HPDE6-E6E7 (cell line): Measurements from ENCODE around the gene THEM5.
"Not testable (repeated sequence)": the region's sequence is repeated elsewhere in the genome, so short reads cannot be mapped to it uniquely, and the experiment has no call there.

Experiments
- DNase-seq: peaks from one replicate; pipeline ENCODE4 v3.0.0; 2011; ENCODE audit warnings: missing footprints; ENCODE audit errors: extremely low spot score

Gene THEM5

GRCh38 chr1:151867765-151868411, 14.4 kb upstream of the THEM5 start:
- no peak for DNase-seq

DNA sequence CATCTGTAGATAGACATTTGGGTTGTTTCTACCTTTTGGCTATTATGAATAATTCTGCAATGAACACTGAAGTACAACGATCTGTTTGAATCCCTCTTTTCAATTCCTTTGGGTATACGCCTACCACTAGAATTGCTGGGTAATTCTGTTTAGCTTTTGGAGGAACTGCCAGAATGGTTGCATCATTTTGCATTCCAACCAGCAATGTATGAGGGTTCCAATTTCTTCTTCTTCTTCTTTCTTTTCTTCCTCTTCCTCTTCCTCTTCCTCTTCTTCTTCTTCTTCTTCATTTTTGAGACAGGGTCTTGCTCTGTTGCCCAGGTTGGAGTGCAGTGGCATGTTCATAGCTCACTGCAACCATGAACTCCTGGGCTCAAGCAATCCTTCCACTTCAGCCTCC, 13.8 kb upstream of the THEM5 start:
- DNase-seq, result no peak

GRCh38 chr1:151864411-151864810, 10.9 kb upstream of the THEM5 start:
- no peak for DNase-seq

DNA sequence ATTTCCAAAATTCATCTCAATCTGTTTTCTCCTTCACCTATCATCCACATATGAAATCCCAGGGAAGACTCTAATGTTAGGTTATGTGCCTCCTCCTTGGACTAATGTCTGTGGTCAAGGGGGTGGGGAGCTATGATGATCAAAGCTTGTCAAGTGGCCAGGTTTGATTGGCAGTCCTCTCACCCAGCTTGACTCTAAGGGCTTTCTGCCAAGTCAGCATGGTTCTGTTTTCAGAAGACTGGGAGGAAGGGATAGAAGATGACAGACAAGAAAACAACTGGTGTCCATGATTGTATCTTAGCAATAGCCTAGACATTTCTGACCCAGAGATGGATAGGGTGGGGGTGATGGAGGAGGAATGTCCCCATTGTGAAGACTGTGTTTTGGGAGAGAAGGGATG, 9.1 kb upstream of the THEM5 start:
- DNase-seq, result no peak

GRCh38 chr1:151860504-151861187, 7.1 kb upstream of the THEM5 start:
- DNase-seq, result no peak

GRCh38 chr1:151859891-151860293, 6.4 kb upstream of the THEM5 start:
- no peak for DNase-seq

GRCh38 chr1:151858886-151859665, 5.6 kb upstream of the THEM5 start:
- no peak for DNase-seq

DNA sequence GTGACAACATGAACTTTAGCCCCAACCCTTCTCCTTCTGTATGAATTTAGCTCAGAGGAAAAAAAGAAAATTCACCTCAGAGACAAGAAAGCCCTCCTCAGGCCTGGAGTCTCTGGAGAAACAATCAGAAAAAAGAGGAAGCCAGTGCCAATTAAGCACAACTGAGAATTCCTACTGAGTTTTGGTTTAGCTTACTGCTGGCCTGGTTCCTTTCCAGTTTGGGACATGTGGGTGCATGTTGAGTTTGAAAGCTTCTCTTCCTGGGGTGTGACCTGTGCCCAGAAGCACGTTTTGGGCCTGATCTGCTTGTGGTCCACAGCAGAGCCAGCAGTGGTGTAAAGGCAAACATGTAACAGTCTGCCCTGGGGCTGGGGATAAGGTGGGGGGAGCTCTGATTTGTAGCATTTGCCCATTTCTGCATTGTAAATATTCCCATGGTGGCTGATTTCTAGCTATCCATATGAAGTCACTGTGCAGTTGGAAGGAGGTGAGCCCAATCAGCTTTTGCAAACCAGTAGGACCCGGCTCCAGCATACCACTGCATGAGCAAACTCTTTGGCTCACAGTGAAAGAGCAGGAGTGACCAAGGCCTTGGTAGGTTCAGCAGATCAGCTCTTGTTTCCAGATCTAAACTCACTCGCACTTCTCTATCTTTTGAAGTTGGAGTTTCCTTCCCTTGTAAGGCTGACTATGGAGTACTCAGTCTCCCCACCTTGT, 4.7 kb upstream of the THEM5 start:
- no peak for DNase-seq

DNA sequence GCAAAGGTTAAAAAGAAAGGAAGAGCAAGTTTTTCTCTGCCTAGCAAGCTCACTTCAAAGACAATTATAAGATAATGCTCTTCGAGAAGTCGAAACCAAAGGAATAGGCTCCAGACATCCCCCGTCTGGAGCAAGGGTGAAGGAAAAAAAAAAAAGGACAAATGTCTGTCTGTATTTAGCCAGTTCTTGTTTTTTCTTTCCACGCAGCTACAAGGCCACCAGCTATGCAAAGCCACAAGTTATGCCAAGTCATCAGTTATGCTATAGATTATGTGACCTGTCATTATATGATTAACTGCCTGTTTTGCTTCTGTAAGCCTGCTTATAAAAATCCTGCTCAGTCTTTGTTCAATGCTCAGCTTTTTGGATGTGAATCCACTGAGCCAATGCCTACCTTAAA, 2.4 kb upstream of the THEM5 start:
- DNase-seq, result no peak

DNA sequence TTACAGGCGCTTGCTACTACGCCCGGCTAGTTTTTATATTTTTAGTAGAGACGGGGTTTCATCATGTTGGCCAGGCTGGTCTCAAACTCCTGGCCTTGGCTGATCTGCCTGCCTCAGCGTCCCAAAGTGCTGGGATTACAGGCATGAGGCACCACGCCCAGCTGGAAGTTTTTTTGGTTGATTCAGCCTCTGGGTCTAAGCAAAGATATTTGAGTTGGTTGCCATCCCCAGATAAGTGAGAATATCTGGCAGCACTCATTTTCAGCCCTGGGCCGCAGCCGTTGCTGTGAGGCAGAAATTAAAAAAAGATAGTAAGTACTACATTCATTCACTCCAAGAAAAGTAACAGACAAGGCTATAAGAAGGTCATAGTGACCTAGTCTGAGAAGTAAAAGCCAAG, 2.0 kb upstream of the THEM5 start:
- DNase-seq, result not testable (repeated sequence)

DNA sequence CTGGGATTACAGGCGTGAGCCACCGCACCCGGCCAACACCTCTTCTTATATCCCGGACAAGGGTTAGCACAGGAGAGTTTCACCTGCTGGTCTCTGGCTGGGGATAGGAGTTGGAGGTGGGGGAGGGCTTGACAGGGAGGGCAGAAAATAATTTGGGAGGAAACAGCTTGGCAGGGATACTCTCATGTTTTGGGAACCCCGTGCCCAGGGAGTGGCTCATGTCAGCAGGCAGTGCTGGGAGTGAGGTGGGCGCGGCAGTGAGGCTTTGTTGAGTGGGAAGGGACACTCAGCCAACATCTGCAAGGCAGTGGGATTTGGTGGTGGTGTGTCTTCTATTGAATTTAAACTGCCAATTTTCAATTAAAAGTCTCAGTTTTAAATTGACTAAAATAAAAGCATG, 1.1 kb upstream of the THEM5 start:
- no peak for DNase-seq

GRCh38 chr1:151852733-151853132, 779 bp downstream of the THEM5 start:
- DNase-seq, result no peak

DNA sequence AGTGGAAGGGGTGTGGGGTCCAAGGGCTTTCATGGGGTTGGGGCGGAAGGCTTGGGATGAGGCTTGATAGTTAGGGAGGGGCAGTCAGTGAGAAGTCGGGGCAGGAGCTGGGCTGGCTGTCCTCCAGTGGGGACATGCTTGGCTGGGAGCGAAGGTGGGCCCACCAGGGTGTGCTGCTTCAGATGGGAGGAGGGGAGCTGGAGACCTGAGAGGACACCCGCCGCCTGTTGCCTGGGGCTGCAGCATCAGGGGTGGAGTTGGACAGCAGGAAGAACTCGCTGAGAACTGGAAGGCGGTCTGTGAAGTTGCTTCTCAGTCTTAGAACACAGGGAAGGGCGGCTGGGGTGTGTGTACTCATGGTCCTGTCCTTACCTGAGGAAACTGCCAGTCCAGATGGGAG, 1.6 kb downstream of the THEM5 start:
- DNase-seq, result no peak

GRCh38 chr1:151849871-151850270, 3.6 kb downstream of the THEM5 start:
- DNase-seq, result no peak

DNA sequence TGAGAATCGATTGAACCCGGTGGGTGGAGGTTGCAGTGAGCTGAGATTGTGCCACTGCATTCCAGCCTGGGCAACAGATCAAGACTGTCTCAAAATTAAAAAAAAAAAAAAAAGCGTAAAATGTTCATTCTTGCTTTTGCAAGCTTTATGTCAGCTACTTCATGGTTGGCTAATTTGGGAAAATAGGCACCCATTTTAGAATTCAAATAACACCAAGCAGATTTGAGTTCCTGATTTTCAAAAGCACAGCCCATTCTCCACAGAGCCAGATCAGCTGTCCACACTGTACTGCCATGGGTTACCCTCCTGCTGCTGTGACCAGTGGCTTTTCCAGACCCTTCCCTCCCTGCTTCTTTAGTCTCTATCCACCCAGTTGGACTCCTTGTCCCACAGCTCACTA, 4.4 kb downstream of the THEM5 start:
- DNase-seq, result no peak

DNA sequence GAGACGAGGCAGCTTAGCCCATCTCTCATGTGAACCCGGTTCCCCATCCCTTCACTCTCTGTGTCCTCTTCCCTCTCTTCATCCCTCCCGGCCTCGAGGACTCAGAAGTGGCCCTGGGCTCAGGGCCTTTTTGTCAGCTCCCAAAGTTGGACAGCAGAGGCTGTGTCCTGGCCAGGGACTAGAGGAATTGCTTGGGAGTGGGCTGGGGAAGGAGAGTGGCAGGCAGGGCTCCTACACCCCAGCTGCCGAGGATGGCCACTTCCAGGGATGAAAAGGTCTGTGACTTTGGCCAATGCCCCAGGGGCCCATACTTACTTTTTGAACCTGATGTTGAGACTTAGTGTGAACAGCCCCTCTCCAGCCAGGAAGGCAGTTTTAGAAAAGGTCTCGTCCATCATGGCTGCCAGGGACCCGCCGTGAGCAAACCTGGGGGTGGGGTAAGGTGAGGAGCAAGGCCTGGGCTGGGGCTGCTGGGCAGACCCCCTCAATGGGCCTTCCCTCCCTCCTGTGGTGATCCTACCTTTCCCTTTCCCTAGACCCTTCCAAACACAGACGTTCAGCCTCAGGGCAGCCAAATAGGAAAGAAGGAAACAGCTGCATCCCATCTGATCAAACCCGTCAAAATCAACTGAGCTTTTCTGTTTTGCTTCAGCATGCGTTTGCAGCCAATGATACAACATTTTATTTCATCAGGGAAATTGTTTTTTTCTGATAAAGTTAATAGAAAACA, 5.5 kb downstream of the THEM5 start:
- no peak for DNase-seq

DNA sequence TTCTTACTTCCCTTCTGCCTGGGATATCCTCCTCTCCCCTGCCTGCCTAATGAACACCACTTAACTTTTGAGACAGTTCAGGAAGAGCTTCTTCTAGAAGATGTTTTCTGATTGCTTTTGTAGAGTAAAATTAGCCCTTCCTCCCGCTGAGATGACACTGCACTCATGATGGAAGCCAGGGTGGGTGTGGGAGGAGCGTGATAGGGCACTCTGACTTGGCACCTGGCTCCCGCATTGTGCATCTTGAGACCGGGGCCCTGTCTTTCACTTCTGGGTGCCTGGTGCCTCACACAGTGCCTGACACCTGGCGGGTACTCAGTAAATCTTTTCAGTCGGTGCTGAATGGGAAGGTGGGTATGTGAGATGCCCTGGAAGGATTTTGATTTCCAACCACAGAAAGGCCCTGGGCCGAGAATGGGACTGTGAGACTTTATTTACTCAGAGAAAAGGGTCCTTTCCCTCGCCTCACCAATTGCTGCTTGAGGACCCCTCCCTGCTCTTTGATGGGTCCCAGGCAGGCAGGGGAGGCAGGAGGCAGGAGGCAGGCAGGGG, 6.8 kb downstream of the THEM5 start:
- DNase-seq, result no peak

DNA sequence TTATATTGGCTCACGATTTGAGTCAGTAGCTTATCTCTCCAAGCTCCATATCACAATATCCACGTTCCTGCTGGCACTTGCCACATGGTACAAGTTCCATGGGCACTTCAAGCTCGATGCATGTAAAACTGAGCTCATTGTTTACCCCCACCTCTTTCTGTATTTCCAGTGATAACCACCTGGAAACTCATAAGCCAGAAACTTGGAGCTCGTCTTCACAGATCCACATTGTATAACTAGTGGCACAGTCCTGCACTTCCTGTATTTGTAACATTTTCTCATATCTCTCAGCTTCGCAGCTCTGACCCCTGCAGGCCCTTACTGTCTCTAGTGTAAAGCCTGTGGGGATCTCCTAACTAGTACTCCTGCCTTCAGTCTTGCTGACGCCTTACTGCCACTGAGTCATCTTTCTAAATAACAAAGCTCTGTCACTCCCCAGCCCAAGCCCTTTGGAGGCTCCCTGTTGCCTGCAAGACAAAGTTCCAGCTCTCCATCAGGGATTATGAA, 7.4 kb downstream of the THEM5 start:
- peak; percentile 83 for DNase-seq

- DNase-seq, result no peak
Observed at GRCh38 chr1:151843398-151843797, 10.1 kb downstream of the THEM5 start.

GRCh38 chr1:151841141-151841540, 12.4 kb downstream of the THEM5 start:
- DNase-seq, result no peak

DNA sequence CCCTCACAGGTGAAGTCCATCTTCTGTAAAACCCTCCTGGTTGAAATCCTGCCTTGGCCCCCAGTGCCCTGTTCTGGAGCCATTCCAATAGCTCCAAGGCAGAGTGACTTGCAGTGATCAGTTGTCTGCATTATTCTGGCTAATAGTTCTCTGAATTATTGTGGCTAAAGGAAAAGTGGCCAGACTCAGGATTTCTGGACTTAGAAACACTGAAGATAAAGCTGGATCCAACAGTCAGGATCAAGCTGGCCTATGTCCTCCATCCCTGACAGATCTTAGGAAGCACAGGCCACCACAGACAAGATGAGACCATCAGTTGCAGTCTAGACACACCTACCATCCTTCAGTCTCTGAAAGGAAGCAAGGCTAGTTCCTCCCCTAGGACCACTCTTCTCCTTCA, 13.1 kb downstream of the THEM5 start:
- DNase-seq, result no peak
